HEK293T (cell line): ENCODE measurements around the gene KIF1A.

Experiments used
- ELF4 ChIP-seq: fragments of 450-650 bp; IDR thresholded peaks from 2 replicates; pipeline ENCODE4 v1.6.1; 2017; ENCODE audit warnings: antibody characterized with exemption
- FOXA1 ChIP-seq: fragments of 450-650 bp; IDR thresholded peaks from 2 replicates; pipeline ENCODE4 v1.6.1; 2016; ENCODE audit warnings: mild to moderate bottlenecking
- FOXK2 ChIP-seq: fragments of 450-650 bp; IDR thresholded peaks from 2 replicates; pipeline ENCODE4 v1.6.1; 2016; ENCODE audit warnings: mild to moderate bottlenecking
- FOXM1 ChIP-seq: fragments of 450-650 bp; IDR thresholded peaks from 2 replicates; pipeline ENCODE4 v1.6.1; 2017; ENCODE audit warnings: mild to moderate bottlenecking, borderline replicate concordance
- SP1 ChIP-seq: fragments of 450-650 bp; IDR thresholded peaks from 2 replicates; pipeline ENCODE4 v1.6.1; 2017
- SUZ12 ChIP-seq: fragments of 450-650 bp; IDR thresholded peaks from 2 replicates; pipeline ENCODE4 v1.6.1; 2016; ENCODE audit warnings: mild to moderate bottlenecking
- TARDBP ChIP-seq: fragments of 450-650 bp; IDR thresholded peaks from 2 replicates; pipeline ENCODE4 v1.6.1; 2016
- ZNF384 ChIP-seq: fragments of 450-650 bp; IDR thresholded peaks from 2 replicates; pipeline ENCODE4 v1.6.1; 2016

GRCh38 chr2:240725671-240726070, 94.3 kb downstream of the KIF1A start:
- no peak for TF ChIP-seq FOXM1
- TF ChIP-seq ELF4: no peak
- TF ChIP-seq SUZ12: no peak
- no peak for TF ChIP-seq ZNF384
- TF ChIP-seq TARDBP: no peak
- no peak for TF ChIP-seq SP1
- TF ChIP-seq FOXA1: no peak
- TF ChIP-seq FOXK2: no peak
